Measurements from ENCODE around the gene GMPS.

Gene GMPS

GRCh38 chr3:155889952-155890351 lies 19.5 kb downstream of the GMPS start:
- Histone ChIP-seq H3K27me3 (ENCODE audit: insufficient read depth, poor library complexity, severe bottlenecking) (no peaks in the 10 kb centered on the region), H3K4me3 (replicated peaks; ENCODE audit: insufficient read depth, low read length) (no peak overlapping the region), H3K27ac (replicated peaks) (no peak overlapping the region)
- DNase-seq (ENCODE audit: low read depth in 1 of 2, low spot score in 1 of 2): no peak
- no peak for TF ChIP-seq CTCF (IDR thresholded peaks at IDR 0.05; ENCODE audit: insufficient read depth, low read length)

- no peak overlapping the region for H3K4me3 ChIP-seq (replicated peaks; ENCODE audit: insufficient read depth, low read length)
- TF ChIP-seq SPI1 (IDR thresholded peaks at IDR 0.05; ENCODE audit: borderline replicate concordance, low read depth): no peak
- no peak for TF ChIP-seq CTCF (IDR thresholded peaks at IDR 0.05; ENCODE audit: insufficient read depth, low read length)
- TF ChIP-seq GABPA (IDR thresholded peaks at IDR 0.05; ENCODE audit: low read depth): no peak
- TF ChIP-seq POLR2AphosphoS5 (IDR thresholded peaks at IDR 0.05; ENCODE audit: low read depth): no peak
- TF ChIP-seq REST (IDR thresholded peaks at IDR 0.05; ENCODE audit: insufficient replicate concordance, low read depth): no peak
- DNase-seq (ENCODE audit: low read depth in 1 of 2, low spot score in 1 of 2): no peak
- H3K27me3 ChIP-seq (ENCODE audit: insufficient read depth, poor library complexity, severe bottlenecking): no peaks in the 10 kb centered on the region
- no peak overlapping the region for H3K27ac ChIP-seq (replicated peaks)
Observed at GRCh38 chr3:155890671-155891190, 20.3 kb downstream of the GMPS start.

- Histone ChIP-seq H3K27ac (replicated peaks) (no peak overlapping the region), H3K27me3 (ENCODE audit: insufficient read depth, poor library complexity, severe bottlenecking) (no peaks in the 10 kb centered on the region), H3K4me3 (replicated peaks; ENCODE audit: insufficient read depth, low read length) (no peak overlapping the region)
- no peak for DNase-seq (ENCODE audit: low read depth in 1 of 2, low spot score in 1 of 2)
- no peak for TF ChIP-seq REST (IDR thresholded peaks at IDR 0.05; ENCODE audit: insufficient replicate concordance, low read depth)
- no peak for TF ChIP-seq CTCF (IDR thresholded peaks at IDR 0.05; ENCODE audit: insufficient read depth, low read length)
- no peak for TF ChIP-seq GABPA (IDR thresholded peaks at IDR 0.05; ENCODE audit: low read depth)
- no peak for TF ChIP-seq SPI1 (IDR thresholded peaks at IDR 0.05; ENCODE audit: borderline replicate concordance, low read depth)
- no peak for TF ChIP-seq POLR2AphosphoS5 (IDR thresholded peaks at IDR 0.05; ENCODE audit: low read depth)
Observed at GRCh38 chr3:155891321-155891720, 20.9 kb downstream of the GMPS start.

- TF ChIP-seq CTCF (IDR thresholded peaks at IDR 0.05; ENCODE audit: insufficient read depth, low read length): no peak
- no peak for TF ChIP-seq POLR2AphosphoS5 (IDR thresholded peaks at IDR 0.05; ENCODE audit: low read depth)
- no peak for TF ChIP-seq REST (IDR thresholded peaks at IDR 0.05; ENCODE audit: insufficient replicate concordance, low read depth)
- no peak for TF ChIP-seq SPI1 (IDR thresholded peaks at IDR 0.05; ENCODE audit: borderline replicate concordance, low read depth)
- TF ChIP-seq GABPA (IDR thresholded peaks at IDR 0.05; ENCODE audit: low read depth): no peak
- no peak overlapping the region for H3K27ac ChIP-seq (replicated peaks)
- H3K27me3 ChIP-seq (ENCODE audit: insufficient read depth, poor library complexity, severe bottlenecking): no peaks in the 10 kb centered on the region
- no peak overlapping the region for H3K4me3 ChIP-seq (replicated peaks; ENCODE audit: insufficient read depth, low read length)
- DNase-seq (ENCODE audit: low read depth in 1 of 2, low spot score in 1 of 2): no peak
Observed at GRCh38 chr3:155895379-155895900, 25.0 kb downstream of the GMPS start.
